Measurements from ENCODE around the gene FBXO36.

FBXO36 gene

GRCh38 chr2:229875549-229875948 is 46.8 kb upstream of the FBXO36 start:
- Histone ChIP-seq H3K4me1 (ENCODE audit: insufficient read depth, low read length) (no peaks in the 10 kb centered on the region), H3K4me3 (ENCODE audit: low read depth in 1 of 2, low read length in 2 of 2) (no peak overlapping the region), H3K27me3 (ENCODE audit: insufficient read depth, low read length, poor library complexity) (no peaks in the 10 kb centered on the region), H3K27ac (ENCODE audit: low read length) (no peak overlapping the region), H3K9ac (ENCODE audit: low read depth, low read length) (no peak overlapping the region), H3K9me3 (ENCODE audit: insufficient read depth, low read length, severe bottlenecking) (no peaks in the 10 kb centered on the region), H4K20me1 (ENCODE audit: insufficient read depth, low read length) (peaks cover 3% of the 10 kb centered on the region; the same call in 1 of the 2 replicates), H3K4me2 (ENCODE audit: insufficient read depth, low read length) (no peak overlapping the region), H3K36me3 (ENCODE audit: insufficient read depth, low read length) (peaks cover 49% of the 10 kb centered on the region), H3K79me2 (ENCODE audit: insufficient read depth, low read length) (peaks cover 66% of the 10 kb centered on the region), H2AFZ (ENCODE audit: low read depth, low read length) (no peak overlapping the region)
- TF ChIP-seq CTCF (IDR thresholded peaks at IDR 0.05; ENCODE audit: borderline replicate concordance, extremely low read depth, low read length, poor library complexity, severe bottlenecking) (no peak), EZH2 (IDR thresholded peaks at IDR 0.05; ENCODE audit: borderline replicate concordance, low read depth, low read length, severe bottlenecking) (no peak)
- DNase-seq (no peak), ATAC-seq (ENCODE audit: insufficient read depth, low read depth) (no peak)

GRCh38 chr2:229879191-229879950 is 42.9 kb upstream of the FBXO36 start:
- H3K9ac ChIP-seq (ENCODE audit: low read depth, low read length) = no peak overlapping the region
- no peaks in the 10 kb centered on the region for H3K9me3 ChIP-seq (ENCODE audit: insufficient read depth, low read length, severe bottlenecking)
- ATAC-seq (ENCODE audit: insufficient read depth, low read depth) (no peak), DNase-seq (no peak)
- no peak overlapping the region for H3K4me2 ChIP-seq (ENCODE audit: insufficient read depth, low read length)
- H3K4me1 ChIP-seq (ENCODE audit: insufficient read depth, low read length) = no peaks in the 10 kb centered on the region
- no peaks in the 10 kb centered on the region for H3K27me3 ChIP-seq (ENCODE audit: insufficient read depth, low read length, poor library complexity)
- H3K79me2 ChIP-seq (ENCODE audit: insufficient read depth, low read length) = peaks cover 70% of the 10 kb centered on the region
- H3K4me3 ChIP-seq (ENCODE audit: low read depth in 1 of 2, low read length in 2 of 2) = no peak overlapping the region
- peaks cover 36% of the 10 kb centered on the region for H3K36me3 ChIP-seq (ENCODE audit: insufficient read depth, low read length)
- no peak overlapping the region for H2AFZ ChIP-seq (ENCODE audit: low read depth, low read length)
- TF ChIP-seq CTCF (IDR thresholded peaks at IDR 0.05; ENCODE audit: borderline replicate concordance, extremely low read depth, low read length, poor library complexity, severe bottlenecking) = no peak
- no peak for TF ChIP-seq EZH2 (IDR thresholded peaks at IDR 0.05; ENCODE audit: borderline replicate concordance, low read depth, low read length, severe bottlenecking)
- H4K20me1 ChIP-seq (ENCODE audit: insufficient read depth, low read length) = peaks cover 17% of the 10 kb centered on the region; the same call in 1 of the 2 replicates
- H3K27ac ChIP-seq (ENCODE audit: low read length) = no peak overlapping the region

GRCh38 chr2:229880892-229881586 is 41.3 kb upstream of the FBXO36 start:
- H3K9me3 ChIP-seq (ENCODE audit: insufficient read depth, low read length, severe bottlenecking) = no peaks in the 10 kb centered on the region
- peaks cover 45% of the 10 kb centered on the region for H3K36me3 ChIP-seq (ENCODE audit: insufficient read depth, low read length)
- DNase-seq (no peak), ATAC-seq (ENCODE audit: insufficient read depth, low read depth) (no peak)
- H3K4me2 ChIP-seq (ENCODE audit: insufficient read depth, low read length) = no peak overlapping the region
- H3K4me1 ChIP-seq (ENCODE audit: insufficient read depth, low read length) = no peaks in the 10 kb centered on the region
- TF ChIP-seq EZH2 (IDR thresholded peaks at IDR 0.05; ENCODE audit: borderline replicate concordance, low read depth, low read length, severe bottlenecking) (no peak), CTCF (IDR thresholded peaks at IDR 0.05; ENCODE audit: borderline replicate concordance, extremely low read depth, low read length, poor library complexity, severe bottlenecking) (no peak)
- no peak overlapping the region for H2AFZ ChIP-seq (ENCODE audit: low read depth, low read length)
- peaks cover 31% of the 10 kb centered on the region for H4K20me1 ChIP-seq (ENCODE audit: insufficient read depth, low read length)
- H3K27me3 ChIP-seq (ENCODE audit: insufficient read depth, low read length, poor library complexity) = no peaks in the 10 kb centered on the region
- no peak overlapping the region for H3K4me3 ChIP-seq (ENCODE audit: low read depth in 1 of 2, low read length in 2 of 2)
- no peak overlapping the region for H3K27ac ChIP-seq (ENCODE audit: low read length)
- H3K9ac ChIP-seq (ENCODE audit: low read depth, low read length) = no peak overlapping the region
- peaks cover 74% of the 10 kb centered on the region for H3K79me2 ChIP-seq (ENCODE audit: insufficient read depth, low read length)

All from DND-41 (cell line).